ENCODE data around the gene PIP5KL1. TPM values are rescaled to one million over a fixed set of nuclear protein-coding genes. Genes with fewer than 3 reads are reported as not detected.

Gene PIP5KL1
- total RNA-seq, 1 experiment from 2014 or later, result 7.8 TPM

DNA sequence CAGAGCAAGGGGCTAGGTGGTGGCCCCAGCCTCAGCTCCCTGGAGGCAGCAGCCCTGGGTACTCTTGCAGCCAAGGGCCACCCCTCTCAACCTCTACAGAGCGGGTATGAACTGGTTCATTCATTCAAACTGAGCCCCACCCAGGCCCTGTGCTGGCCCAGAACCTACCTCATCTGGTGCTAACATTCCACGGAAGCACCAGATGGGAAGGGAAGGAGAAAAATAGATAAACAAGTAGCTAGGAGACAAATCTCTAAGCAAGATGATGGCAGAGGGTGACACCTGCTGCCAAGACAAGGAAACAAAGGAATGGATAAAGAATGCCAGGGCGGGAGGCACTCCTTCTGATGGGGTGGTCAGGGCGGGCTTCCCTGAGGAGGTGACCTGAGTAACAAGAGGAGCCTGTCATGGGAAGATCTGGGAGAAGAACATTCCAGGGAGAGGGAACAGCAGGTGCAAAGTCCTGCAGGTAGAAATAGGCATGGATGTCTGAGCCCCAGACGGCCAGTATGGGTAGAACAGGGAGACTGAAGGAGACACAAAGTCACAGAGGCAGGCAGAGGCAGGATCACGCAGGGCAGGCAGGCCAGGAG is 19.9 kb downstream of the PIP5KL1 start:
- POLR2A ChIA-PET, result no interaction called here
- H3K4me3 ChIP-seq (ENCODE audit: low read depth in 2 of 2, low read length in 2 of 2), result no peak overlapping the region
- no peak for DNase-seq (ENCODE audit: low read depth, low spot score)
- ATAC-seq, result peak; percentile 44; the same call in 1 of the 2 replicates
- TF ChIP-seq, protein P1, sequence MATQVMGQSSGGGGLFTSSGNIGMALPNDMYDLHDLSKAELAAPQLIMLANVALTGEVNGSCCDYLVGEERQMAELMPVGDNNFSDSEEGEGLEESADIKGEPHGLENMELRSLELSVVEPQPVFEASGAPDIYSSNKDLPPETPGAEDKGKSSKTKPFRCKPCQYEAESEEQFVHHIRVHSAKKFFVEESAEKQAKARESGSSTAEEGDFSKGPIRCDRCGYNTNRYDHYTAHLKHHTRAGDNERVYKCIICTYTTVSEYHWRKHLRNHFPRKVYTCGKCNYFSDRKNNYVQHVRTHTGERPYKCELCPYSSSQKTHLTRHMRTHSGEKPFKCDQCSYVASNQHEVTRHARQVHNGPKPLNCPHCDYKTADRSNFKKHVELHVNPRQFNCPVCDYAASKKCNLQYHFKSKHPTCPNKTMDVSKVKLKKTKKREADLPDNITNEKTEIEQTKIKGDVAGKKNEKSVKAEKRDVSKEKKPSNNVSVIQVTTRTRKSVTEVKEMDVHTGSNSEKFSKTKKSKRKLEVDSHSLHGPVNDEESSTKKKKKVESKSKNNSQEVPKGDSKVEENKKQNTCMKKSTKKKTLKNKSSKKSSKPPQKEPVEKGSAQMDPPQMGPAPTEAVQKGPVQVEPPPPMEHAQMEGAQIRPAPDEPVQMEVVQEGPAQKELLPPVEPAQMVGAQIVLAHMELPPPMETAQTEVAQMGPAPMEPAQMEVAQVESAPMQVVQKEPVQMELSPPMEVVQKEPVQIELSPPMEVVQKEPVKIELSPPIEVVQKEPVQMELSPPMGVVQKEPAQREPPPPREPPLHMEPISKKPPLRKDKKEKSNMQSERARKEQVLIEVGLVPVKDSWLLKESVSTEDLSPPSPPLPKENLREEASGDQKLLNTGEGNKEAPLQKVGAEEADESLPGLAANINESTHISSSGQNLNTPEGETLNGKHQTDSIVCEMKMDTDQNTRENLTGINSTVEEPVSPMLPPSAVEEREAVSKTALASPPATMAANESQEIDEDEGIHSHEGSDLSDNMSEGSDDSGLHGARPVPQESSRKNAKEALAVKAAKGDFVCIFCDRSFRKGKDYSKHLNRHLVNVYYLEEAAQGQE (IDR thresholded peaks at IDR 0.05; ENCODE audit: insufficient read depth in 1 of 2, low read depth in 2 of 2, low read length in 1 of 2), result no peak
- TF ChIP-seq POLR2AphosphoS5 (IDR thresholded peaks at IDR 0.05; ENCODE audit: low read depth, low read length), result no peak
- TF ChIP-seq SIN3A (IDR thresholded peaks at IDR 0.05; ENCODE audit: borderline replicate concordance, insufficient read depth, low read depth, low read length), result no peak
- TF ChIP-seq, protein P2, sequence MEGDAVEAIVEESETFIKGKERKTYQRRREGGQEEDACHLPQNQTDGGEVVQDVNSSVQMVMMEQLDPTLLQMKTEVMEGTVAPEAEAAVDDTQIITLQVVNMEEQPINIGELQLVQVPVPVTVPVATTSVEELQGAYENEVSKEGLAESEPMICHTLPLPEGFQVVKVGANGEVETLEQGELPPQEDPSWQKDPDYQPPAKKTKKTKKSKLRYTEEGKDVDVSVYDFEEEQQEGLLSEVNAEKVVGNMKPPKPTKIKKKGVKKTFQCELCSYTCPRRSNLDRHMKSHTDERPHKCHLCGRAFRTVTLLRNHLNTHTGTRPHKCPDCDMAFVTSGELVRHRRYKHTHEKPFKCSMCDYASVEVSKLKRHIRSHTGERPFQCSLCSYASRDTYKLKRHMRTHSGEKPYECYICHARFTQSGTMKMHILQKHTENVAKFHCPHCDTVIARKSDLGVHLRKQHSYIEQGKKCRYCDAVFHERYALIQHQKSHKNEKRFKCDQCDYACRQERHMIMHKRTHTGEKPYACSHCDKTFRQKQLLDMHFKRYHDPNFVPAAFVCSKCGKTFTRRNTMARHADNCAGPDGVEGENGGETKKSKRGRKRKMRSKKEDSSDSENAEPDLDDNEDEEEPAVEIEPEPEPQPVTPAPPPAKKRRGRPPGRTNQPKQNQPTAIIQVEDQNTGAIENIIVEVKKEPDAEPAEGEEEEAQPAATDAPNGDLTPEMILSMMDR (IDR thresholded peaks at IDR 0.05), result no peak
- TF ChIP-seq TCF7L2 (IDR thresholded peaks at IDR 0.05; ENCODE audit: low read depth, low read length), result no peak
- CTCF ChIA-PET, result interaction anchor here (0.6 kb wide), 1 partner anchor 166 kb away, joined by 3 read pairs; no protein-coding TSS in a partner anchor
- H3K4me1 ChIP-seq (ENCODE audit: control insufficient read depth, insufficient read depth, low read length), result peaks cover 17% of the 10 kb centered on the region
- no peaks in the 10 kb centered on the region for H3K27me3 ChIP-seq (ENCODE audit: control insufficient read depth, insufficient read depth, low read length)
- no peaks in the 10 kb centered on the region for H3K9me3 ChIP-seq (ENCODE audit: control insufficient read depth, insufficient read depth, low read depth, low read length)
- no peaks in the 10 kb centered on the region for H3K36me3 ChIP-seq (ENCODE audit: control insufficient read depth, insufficient read depth, low read length)
- no TSS peak for BruUV-seq (replicated peaks)
- intact Hi-C loops (cut with micrococcal nuclease; ENCODE audit: unreplicated experiment), result no loop called here
- no peak overlapping the region for H3K27ac ChIP-seq (ENCODE audit: low read length)
- in situ Hi-C loops (cut with HindIII; ENCODE audit: low pct_unique_long_range_greater_than_20kb, low sequenced_read_pairs), result no loop called here

DNA sequence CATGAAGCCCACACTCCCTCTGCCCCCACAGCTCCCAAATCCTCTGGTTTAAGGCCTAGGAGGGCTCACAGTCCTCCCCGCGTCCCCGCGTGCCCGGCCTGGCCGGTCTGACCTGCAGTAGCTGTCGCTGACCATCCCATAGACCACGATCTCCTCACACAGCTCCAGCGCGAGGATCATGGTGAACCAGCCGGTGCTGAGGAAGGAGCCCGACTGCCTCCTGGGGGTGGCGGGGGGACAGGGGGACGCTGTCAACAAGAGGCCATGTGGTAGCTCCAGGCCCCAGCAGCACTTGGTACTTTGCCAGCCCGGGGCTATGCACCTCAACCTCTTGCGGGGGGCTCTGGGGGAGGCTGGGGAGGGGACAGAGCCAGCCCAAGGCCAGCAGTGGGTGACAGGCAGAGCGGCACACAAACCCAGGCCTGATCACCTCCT is 20.7 kb downstream of the PIP5KL1 start:
- POLR2A ChIA-PET, result interaction anchor here (0.5 kb wide), 1 partner anchor 115 kb away, joined by 6 read pairs; no protein-coding TSS in a partner anchor
- DNase-seq (ENCODE audit: low read depth, low spot score), result no peak
- no peak for ATAC-seq
- intact Hi-C loops (cut with micrococcal nuclease; ENCODE audit: unreplicated experiment), result no loop called here
- TF ChIP-seq SIN3A (IDR thresholded peaks at IDR 0.05; ENCODE audit: borderline replicate concordance, insufficient read depth, low read depth, low read length), result no peak
- TF ChIP-seq, protein P2 (IDR thresholded peaks at IDR 0.05), result no peak
- no peak for TF ChIP-seq TCF7L2 (IDR thresholded peaks at IDR 0.05; ENCODE audit: low read depth, low read length)
- TF ChIP-seq POLR2AphosphoS5 (IDR thresholded peaks at IDR 0.05; ENCODE audit: low read depth, low read length), result no peak
- Histone ChIP-seq H3K9me3 (ENCODE audit: control insufficient read depth, insufficient read depth, low read depth, low read length) (no peaks in the 10 kb centered on the region), H3K27ac (ENCODE audit: low read length) (no peak overlapping the region), H3K4me3 (ENCODE audit: low read depth in 2 of 2, low read length in 2 of 2) (no peak overlapping the region), H3K27me3 (ENCODE audit: control insufficient read depth, insufficient read depth, low read length) (no peaks in the 10 kb centered on the region), H3K4me1 (ENCODE audit: control insufficient read depth, insufficient read depth, low read length) (peaks cover 18% of the 10 kb centered on the region), H3K36me3 (ENCODE audit: control insufficient read depth, insufficient read depth, low read length) (no peaks in the 10 kb centered on the region)
- in situ Hi-C loops (cut with HindIII; ENCODE audit: low pct_unique_long_range_greater_than_20kb, low sequenced_read_pairs), result no loop called here
- CTCF ChIA-PET, result no interaction called here
- no TSS peak for BruUV-seq (replicated peaks)

Measured in Panc1 (cell line).